HG02642 (cell line): ENCODE results near the gene HPCAL4.

Source experiments
- ATAC-seq: cut with Tn5 transposase; IDR thresholded peaks from one replicate; pipeline ENCODE4 v1.9.1; 2021; ENCODE audit warnings: mild to moderate bottlenecking; ENCODE audit not compliant: unreplicated experiment, poor library complexity

HPCAL4 gene

DNA sequence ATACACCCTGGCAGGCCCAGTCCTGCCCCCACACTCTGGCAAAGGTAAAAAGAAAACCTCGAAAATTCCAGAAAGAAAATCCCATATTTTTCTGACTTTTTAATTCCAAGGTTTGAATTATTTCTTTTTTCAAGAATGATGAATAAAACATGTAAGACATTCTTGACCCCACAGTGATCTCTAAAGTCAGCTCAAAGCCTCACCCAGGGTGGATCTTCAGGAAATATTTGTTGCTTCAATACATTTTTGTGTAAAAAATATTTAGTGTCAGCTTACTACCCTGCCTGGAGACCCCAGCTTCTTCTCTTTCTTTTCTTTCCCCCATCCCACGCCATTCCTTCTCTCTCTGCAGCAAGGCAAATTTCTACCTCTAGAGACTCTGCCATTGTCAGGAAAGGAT is 12.3 kb downstream of the HPCAL4 start:
- ATAC-seq: no peak

GRCh38 chr1:39677645-39678044 is 13.6 kb downstream of the HPCAL4 start:
- no peak for ATAC-seq

GRCh38 chr1:39676948-39677548 is 14.2 kb downstream of the HPCAL4 start:
- ATAC-seq: no peak

DNA sequence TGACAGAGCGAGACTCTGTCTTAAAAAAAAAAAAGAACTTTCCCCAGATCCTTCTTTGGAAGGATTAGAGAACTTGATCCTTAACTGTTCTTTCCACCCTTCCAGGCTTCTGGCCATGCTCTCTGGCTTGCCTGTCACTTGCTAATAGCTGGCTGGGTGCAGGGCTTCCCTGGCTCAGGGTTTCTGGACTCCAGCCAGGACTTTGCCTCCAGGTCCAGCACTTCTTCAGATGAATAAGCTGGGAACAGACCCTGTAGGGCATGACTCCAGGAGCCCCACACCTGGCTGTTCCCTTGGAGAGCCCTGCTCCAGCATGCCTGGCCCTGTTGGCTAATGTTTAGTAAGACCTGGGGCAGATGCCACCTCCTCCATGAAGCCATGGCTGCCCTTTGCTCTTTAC is 16.0 kb downstream of the HPCAL4 start:
- no peak for ATAC-seq

DNA sequence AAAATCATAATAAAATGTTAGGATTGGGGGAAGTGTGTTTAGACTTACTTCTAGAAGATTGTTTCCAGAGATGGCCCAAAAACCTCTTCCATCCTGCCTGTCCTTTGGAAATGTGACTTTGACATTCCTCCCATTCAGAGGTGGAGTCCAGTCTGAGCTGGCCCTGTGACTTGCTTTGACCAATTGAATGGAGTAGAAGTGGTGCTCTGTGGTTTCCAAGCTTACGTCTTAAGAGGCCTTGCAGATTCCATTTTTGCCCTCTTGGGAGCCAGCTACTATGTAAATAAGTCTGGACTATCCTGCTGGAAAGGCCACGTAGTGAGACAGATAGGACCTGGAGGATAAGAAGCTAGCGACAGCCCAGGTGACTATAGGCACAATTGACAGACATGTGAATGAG is 18.0 kb downstream of the HPCAL4 start:
- ATAC-seq: no peak

- no peak for ATAC-seq
Observed at GRCh38 chr1:39672551-39672947, 18.7 kb downstream of the HPCAL4 start.

DNA sequence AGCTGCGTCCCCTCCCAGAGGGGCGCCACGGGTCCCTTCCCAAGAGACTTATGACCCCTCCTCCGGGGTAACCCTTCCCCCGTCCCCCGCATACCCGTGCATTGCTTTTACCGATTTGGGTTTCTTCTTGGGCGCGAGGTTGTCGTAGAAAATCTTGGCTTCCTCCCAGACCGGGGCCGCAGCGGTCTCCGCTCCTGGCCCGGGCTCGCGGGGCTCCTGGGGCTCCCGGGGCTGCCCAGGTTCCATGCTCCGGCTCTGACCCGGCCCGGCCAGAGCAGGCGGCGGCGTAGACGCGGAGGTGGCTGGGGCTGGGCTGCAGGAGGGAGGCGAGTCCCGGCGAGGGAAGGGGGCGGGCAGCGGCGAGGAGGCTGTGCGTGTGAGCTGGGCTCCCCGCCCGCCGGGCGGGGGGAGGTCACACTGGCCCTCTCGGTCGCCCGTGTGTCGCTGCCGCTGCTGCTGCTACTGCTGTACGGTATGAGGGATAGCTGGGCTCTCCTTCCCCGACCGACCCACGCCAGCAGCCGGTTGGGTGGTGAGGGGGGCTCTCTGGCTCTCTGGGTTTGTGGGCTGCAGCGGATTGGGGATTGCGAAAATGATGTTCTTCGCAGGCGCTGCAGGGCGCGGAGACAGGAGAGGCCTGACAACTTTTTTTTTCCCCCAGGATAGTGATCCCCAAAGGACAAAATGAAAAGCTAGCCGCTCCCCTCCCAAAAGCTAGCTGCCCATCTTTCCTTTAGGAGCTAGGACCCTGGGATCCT is 19.3 kb downstream of the HPCAL4 start, which contains the start of gene NT5C1A:
TSS of gene NT5C1A (minus strand) at position 315 of the 758 bp plus-strand sequence. CDS start at position 246, 69 bp downstream.
- no peak for ATAC-seq

- no peak for ATAC-seq
Observed at GRCh38 chr1:39671433-39671792, 19.8 kb downstream of the HPCAL4 start.

DNA sequence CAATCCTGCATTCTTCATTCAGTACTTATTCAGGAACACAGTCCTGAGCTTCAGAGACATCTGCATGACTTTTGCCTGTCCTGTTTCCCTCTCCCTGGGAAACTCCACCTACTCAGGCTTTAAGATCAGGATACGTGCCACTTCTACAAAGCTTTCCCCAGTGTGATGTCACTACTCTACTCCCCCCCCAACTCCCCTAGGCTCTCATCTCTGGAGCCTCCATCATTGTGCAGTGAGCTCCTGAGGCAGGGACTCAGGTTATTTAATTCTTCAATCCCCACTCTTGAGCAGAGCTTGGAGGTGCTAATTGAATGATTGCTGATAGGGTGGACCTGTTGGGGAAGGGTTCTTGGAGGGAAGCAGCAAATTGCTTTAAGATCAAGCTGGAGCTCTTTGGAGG is 20.5 kb downstream of the HPCAL4 start:
- no peak for ATAC-seq

DNA sequence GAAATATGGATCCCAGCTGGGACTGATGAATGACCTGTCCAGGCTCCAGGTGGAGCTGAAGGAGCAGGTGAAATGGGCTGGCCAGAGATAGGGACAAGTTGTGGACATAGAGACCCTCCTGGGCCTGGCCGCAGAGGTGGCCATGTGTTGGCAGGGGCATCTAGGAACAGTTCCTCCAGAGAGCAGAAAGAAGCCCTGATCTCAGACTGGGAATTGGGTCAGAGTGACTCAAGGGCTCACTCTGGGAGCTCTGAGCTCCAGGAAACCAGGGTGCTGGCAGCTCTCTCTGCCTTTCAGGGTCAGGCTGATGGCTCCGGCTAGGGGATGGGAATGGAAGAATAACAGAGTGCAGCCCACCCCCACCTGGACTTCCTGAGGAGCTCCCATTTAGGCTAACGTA is 22.3 kb downstream of the HPCAL4 start:
- no peak for ATAC-seq

- no peak for ATAC-seq
Observed at GRCh38 chr1:39668111-39668510, 23.1 kb downstream of the HPCAL4 start.

- ATAC-seq: peak; percentile 79
Observed at GRCh38 chr1:39666772-39667171, 24.5 kb downstream of the HPCAL4 start.

GRCh38 chr1:39663559-39663958 is 27.7 kb downstream of the HPCAL4 start:
- ATAC-seq: no peak

GRCh38 chr1:39662861-39663260 is 28.4 kb downstream of the HPCAL4 start:
- ATAC-seq: no peak

DNA sequence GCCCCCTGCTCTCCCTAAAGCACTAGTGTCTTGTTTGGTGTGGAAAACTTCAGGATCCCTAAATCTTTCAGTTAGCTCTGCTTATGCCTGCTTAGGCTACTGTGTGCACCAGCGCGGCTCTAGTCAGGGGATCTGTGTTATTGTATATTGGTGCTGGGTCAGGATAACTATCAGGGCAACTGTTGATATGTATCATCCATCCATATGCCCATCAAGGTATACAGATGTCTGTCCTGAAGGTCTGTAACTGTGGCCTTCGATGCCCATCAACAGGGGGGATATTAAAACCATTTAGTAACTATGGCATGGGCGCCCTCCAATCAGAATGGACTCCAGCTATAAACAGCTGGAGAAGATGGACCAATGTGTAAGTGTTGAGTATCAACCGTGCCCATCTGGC is 31.7 kb downstream of the HPCAL4 start:
- ATAC-seq: no peak

DNA sequence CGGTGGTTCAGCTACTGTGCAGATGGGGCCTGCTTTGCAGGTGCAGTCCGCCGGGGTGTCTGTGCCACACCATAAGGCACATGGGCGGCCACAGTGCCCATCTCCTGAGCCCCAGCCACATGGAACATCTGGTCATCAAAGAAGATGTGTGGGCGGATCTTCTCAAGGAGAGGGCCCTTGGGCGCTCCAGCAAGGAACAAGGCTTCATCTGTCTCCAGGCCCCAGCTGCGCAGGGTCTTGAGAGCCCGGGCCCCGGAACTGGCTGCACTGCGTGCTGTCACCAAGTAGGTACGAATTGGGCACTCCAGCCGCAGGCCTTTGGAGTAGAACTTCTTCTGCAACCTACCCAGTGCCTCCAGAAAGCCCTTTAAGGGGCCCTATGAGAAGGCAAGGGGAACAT is 32.1 kb downstream of the HPCAL4 start:
- ATAC-seq: no peak

GRCh38 chr1:39657923-39658485 is 33.2 kb downstream of the HPCAL4 start:
- ATAC-seq: no peak

- ATAC-seq: no peak
Observed at GRCh38 chr1:39657402-39657801, 33.8 kb downstream of the HPCAL4 start.

- no peak for ATAC-seq
Observed at GRCh38 chr1:39656391-39656790, 34.8 kb downstream of the HPCAL4 start.

- no peak for ATAC-seq
Observed at GRCh38 chr1:39655578-39656268, 35.5 kb downstream of the HPCAL4 start.

DNA sequence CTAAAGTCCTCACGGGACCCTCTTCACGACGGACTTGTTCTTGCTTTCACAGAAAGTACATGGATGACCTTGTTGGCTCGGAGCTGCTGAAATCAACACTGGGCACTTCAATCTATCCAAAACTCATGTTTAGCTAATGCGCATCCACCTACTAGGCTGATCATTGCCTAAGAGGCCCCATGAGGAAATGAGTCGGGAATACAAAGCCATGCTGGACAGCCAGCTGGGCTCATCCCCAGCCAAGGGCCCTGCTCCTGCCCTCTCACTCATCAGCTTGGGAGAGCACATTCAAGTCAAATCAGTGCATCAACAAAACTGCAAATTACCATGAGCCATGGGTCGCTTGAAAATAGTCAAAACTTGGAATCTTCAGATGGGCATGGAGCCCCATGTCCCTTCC is 36.9 kb downstream of the HPCAL4 start:
- ATAC-seq: no peak
